IgD-negative memory B cell (primary cell): ENCODE data around the gene SNCG. TPM values are rescaled to one million over a fixed set of nuclear protein-coding genes. Genes with fewer than 3 reads are reported as not detected.
"Not testable (repeated sequence)": the region's sequence is repeated elsewhere in the genome, so short reads cannot be mapped to it uniquely, and the experiment has no call there.

Experiments
- H3K27ac Mint-ChIP-seq, 3 donors: one replicate each; pipeline ENCODE4 v1.8.0; 2020 to 2022; ENCODE audit warnings: mild to moderate bottlenecking in 3 of 3, mixed read lengths in 3 of 3, moderate library complexity in 1 of 3
- H3K27me3 Mint-ChIP-seq: one replicate; pipeline ENCODE4 v1.8.0; 2021; ENCODE audit warnings: mixed read lengths
- H3K36me3 Mint-ChIP-seq: one replicate; pipeline ENCODE4 v1.8.0; 2020; ENCODE audit warnings: mild to moderate bottlenecking, mixed read lengths
- H3K4me1 Mint-ChIP-seq, 3 donors: one replicate each; pipeline ENCODE4 v1.8.0; 2020 to 2022; ENCODE audit warnings: mixed read lengths in 3 of 3, mild to moderate bottlenecking in 1 of 3
- H3K4me3 Mint-ChIP-seq, 4 donors: one replicate each; pipeline ENCODE4 v1.8.0; 2020 to 2022; ENCODE audit warnings: mild to moderate bottlenecking in 4 of 4, mixed read lengths in 4 of 4, moderate library complexity in 3 of 4
- H3K9me3 Mint-ChIP-seq, 3 donors: one replicate each; pipeline ENCODE4 v1.8.0; 2020 to 2021; ENCODE audit warnings: mixed read lengths in 3 of 3, mild to moderate bottlenecking in 1 of 3
- polyA plus RNA-seq: library from polyadenylated mRNA; unstranded; fragments of 300-500 nt; fragmentation: Illumina TruSeq; gene quantifications from one replicate; pipeline ENCODE4 v1.2.3, GENCODE V29; 2021

The SNCG gene
- polyA plus RNA-seq, 1 donor from 2014 or later: not detected

GRCh38 chr10:86941991-86942421, 16.4 kb upstream of the SNCG start:
- Mint-ChIP-seq H3K27ac (peak overlapping the region in 1 of 3 donors; percentile 62), H3K4me3 (no peak overlapping the region), H3K9me3 (no peaks in the 10 kb centered on the region), H3K4me1 (peaks cover 0 to 1% (median 0%) of the 10 kb centered on the region in 3 donors), H3K27me3 (peaks cover 7% of the 10 kb centered on the region), H3K36me3 (no peaks in the 10 kb centered on the region)

GRCh38 chr10:86942441-86943315, 15.7 kb upstream of the SNCG start:
- H3K4me3 Mint-ChIP-seq: no peak overlapping the region
- H3K27ac Mint-ChIP-seq: peak overlapping the region in 1 of 3 donors; percentile 62
- peaks cover 0 to 1% (median 0%) of the 10 kb centered on the region in 3 donors for H3K4me1 Mint-ChIP-seq
- H3K9me3 Mint-ChIP-seq: no peaks in the 10 kb centered on the region
- H3K27me3 Mint-ChIP-seq: peaks cover 9% of the 10 kb centered on the region
- no peaks in the 10 kb centered on the region for H3K36me3 Mint-ChIP-seq

- Mint-ChIP-seq H3K9me3 (peaks cover 0 to 2% (median 0%) of the 10 kb centered on the region in 3 donors), H3K36me3 (no peaks in the 10 kb centered on the region), H3K27ac (no peak overlapping the region), H3K27me3 (peaks cover 9% of the 10 kb centered on the region), H3K4me3 (no peak overlapping the region), H3K4me1 (peaks cover 0 to 1% (median 0%) of the 10 kb centered on the region in 3 donors)
These were observed 14.9 kb upstream of the SNCG start for GRCh38 chr10:86943316-86944030.

- no peaks in the 10 kb centered on the region for H3K36me3 Mint-ChIP-seq
- H3K4me3 Mint-ChIP-seq: no peak overlapping the region
- no peak overlapping the region for H3K27ac Mint-ChIP-seq
- peaks cover 0 to 2% (median 0%) of the 10 kb centered on the region in 3 donors for H3K9me3 Mint-ChIP-seq
- peaks cover 0 to 1% (median 0%) of the 10 kb centered on the region in 3 donors for H3K4me1 Mint-ChIP-seq
- peaks cover 9% of the 10 kb centered on the region for H3K27me3 Mint-ChIP-seq
These were observed 14.4 kb upstream of the SNCG start for GRCh38 chr10:86944031-86944419.

GRCh38 chr10:86944471-86944870, 13.9 kb upstream of the SNCG start:
- H3K9me3 Mint-ChIP-seq: peaks cover 0 to 2% (median 0%) of the 10 kb centered on the region in 3 donors
- H3K36me3 Mint-ChIP-seq: no peaks in the 10 kb centered on the region
- no peak overlapping the region for H3K4me3 Mint-ChIP-seq
- peaks cover 0 to under 1% (median 0%) of the 10 kb centered on the region in 3 donors for H3K4me1 Mint-ChIP-seq
- H3K27me3 Mint-ChIP-seq: peaks cover 9% of the 10 kb centered on the region
- no peak overlapping the region for H3K27ac Mint-ChIP-seq

GRCh38 chr10:86944907-86945306, 13.5 kb upstream of the SNCG start:
- H3K4me1 Mint-ChIP-seq: no peaks in the 10 kb centered on the region
- H3K9me3 Mint-ChIP-seq: peaks cover 0 to 2% (median 0%) of the 10 kb centered on the region in 3 donors
- H3K27ac Mint-ChIP-seq: no peak overlapping the region
- H3K4me3 Mint-ChIP-seq: no peak overlapping the region
- H3K27me3 Mint-ChIP-seq: peaks cover 9% of the 10 kb centered on the region
- no peaks in the 10 kb centered on the region for H3K36me3 Mint-ChIP-seq

GRCh38 chr10:86945361-86946212, 12.8 kb upstream of the SNCG start:
- Mint-ChIP-seq H3K4me1 (no peaks in the 10 kb centered on the region), H3K36me3 (no peaks in the 10 kb centered on the region), H3K4me3 (no peak overlapping the region), H3K9me3 (peaks cover 0 to 4% (median 2%) of the 10 kb centered on the region in 3 donors), H3K27me3 (peaks cover 9% of the 10 kb centered on the region), H3K27ac (peak overlapping the region in 1 of 3 donors; percentile 53)

GRCh38 chr10:86946213-86947155, 11.9 kb upstream of the SNCG start:
- peak overlapping the region in 1 of 4 donors; percentile 34 for H3K4me3 Mint-ChIP-seq
- H3K27ac Mint-ChIP-seq: peak overlapping the region in 1 of 3 donors; percentile 65
- no peaks in the 10 kb centered on the region for H3K4me1 Mint-ChIP-seq
- H3K36me3 Mint-ChIP-seq: no peaks in the 10 kb centered on the region
- peaks cover 9% of the 10 kb centered on the region for H3K27me3 Mint-ChIP-seq
- H3K9me3 Mint-ChIP-seq: peaks cover 0 to 4% (median 2%) of the 10 kb centered on the region in 3 donors

GRCh38 chr10:86947806-86948205, 10.6 kb upstream of the SNCG start:
- not testable (repeated sequence) for H3K4me3 Mint-ChIP-seq, H3K4me1 Mint-ChIP-seq, H3K36me3 Mint-ChIP-seq, H3K27me3 Mint-ChIP-seq, H3K27ac Mint-ChIP-seq
- peaks cover 2 to 14% (median 8%) of the 10 kb centered on the region in 3 donors for H3K9me3 Mint-ChIP-seq

GRCh38 chr10:86950349-86950748, 8.1 kb upstream of the SNCG start:
- Mint-ChIP-seq H3K4me1 (no peaks in the 10 kb centered on the region), H3K27ac (no peak overlapping the region), H3K27me3 (peaks cover 9% of the 10 kb centered on the region), H3K36me3 (peaks cover 3% of the 10 kb centered on the region), H3K4me3 (peak overlapping the region in 1 of 4 donors; percentile 40), H3K9me3 (peaks cover 4 to 18% (median 8%) of the 10 kb centered on the region in 3 donors)

- Mint-ChIP-seq H3K27ac (no peak overlapping the region), H3K4me1 (no peaks in the 10 kb centered on the region), H3K27me3 (peaks cover 8% of the 10 kb centered on the region), H3K4me3 (no peak overlapping the region), H3K9me3 (peaks cover 4 to 18% (median 8%) of the 10 kb centered on the region in 3 donors), H3K36me3 (peaks cover 3% of the 10 kb centered on the region)
These were observed 7.1 kb upstream of the SNCG start for GRCh38 chr10:86951184-86951761.

- peaks cover 4 to 18% (median 8%) of the 10 kb centered on the region in 3 donors for H3K9me3 Mint-ChIP-seq
- H3K4me1 Mint-ChIP-seq: no peaks in the 10 kb centered on the region
- H3K4me3 Mint-ChIP-seq: no peak overlapping the region
- peaks cover 3% of the 10 kb centered on the region for H3K36me3 Mint-ChIP-seq
- H3K27ac Mint-ChIP-seq: peak overlapping the region in 1 of 3 donors; percentile 71
- H3K27me3 Mint-ChIP-seq: peaks cover under 1% of the 10 kb centered on the region
These were observed 6.3 kb upstream of the SNCG start for GRCh38 chr10:86952106-86952505.

- H3K9me3 Mint-ChIP-seq: peaks cover 4 to 18% (median 8%) of the 10 kb centered on the region in 3 donors
- not testable (repeated sequence) for H3K4me1 Mint-ChIP-seq, H3K4me3 Mint-ChIP-seq, H3K36me3 Mint-ChIP-seq, H3K27ac Mint-ChIP-seq, H3K27me3 Mint-ChIP-seq
These were observed 5.7 kb upstream of the SNCG start for GRCh38 chr10:86952697-86953096.
